Measurements from ENCODE around the gene C1QA.
"Not testable (repeated sequence)": the region's sequence is repeated elsewhere in the genome, so short reads cannot be mapped to it uniquely, and the experiment has no call there.

C1QA gene

DNA sequence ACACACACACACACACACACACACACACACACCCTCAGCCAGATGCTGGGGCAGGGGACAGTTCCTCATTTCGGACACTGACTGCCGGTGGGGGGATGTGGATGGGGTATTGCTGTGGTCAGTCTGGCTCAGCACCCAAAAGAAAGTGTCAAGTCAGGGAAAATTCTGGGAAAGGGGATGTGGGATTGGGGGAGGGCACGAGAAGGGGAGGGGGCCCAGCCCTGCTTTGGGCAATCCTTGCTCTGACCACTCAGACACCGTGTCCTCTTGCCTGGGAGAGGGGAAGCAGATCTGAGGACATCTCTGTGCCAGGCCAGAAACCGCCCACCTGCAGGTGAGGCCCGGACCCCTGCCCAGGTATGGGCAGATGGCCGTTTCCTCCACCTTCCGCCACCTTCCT lies 7.0 kb downstream of the C1QA start, which contains the start of gene C1QC:
C1QC (plus strand) TSS at position 253 of the 400 bp plus-strand sequence. CDS start 391 bp downstream, outside the sequence.
- DNase-seq: no peak

GRCh38 chr1:22643928-22644327 lies 7.5 kb downstream of the C1QA start:
- no peak for DNase-seq

- DNase-seq: no peak
These were observed 9.5 kb downstream of the C1QA start for GRCh38 chr1:22645931-22646330.

DNA sequence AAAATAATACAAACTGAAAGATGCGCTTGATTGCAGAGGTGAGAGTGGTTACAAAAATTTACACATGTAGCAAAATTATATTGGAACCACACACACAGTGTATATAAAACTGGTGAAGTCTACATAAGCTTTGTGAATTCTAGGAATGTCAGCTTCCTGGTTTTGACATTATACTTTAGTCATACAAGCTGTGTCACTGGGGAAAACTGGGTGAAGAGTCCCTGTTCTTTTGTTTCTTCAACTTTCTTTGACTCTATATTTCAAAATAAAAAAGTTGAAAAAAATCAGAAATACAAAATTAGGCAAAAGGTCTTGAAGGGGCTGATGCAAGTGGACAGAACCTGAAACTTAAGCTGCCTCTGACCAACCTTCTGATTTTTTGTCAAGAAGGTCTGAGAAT lies 10.0 kb downstream of the C1QA start:
- DNase-seq: no peak

DNA sequence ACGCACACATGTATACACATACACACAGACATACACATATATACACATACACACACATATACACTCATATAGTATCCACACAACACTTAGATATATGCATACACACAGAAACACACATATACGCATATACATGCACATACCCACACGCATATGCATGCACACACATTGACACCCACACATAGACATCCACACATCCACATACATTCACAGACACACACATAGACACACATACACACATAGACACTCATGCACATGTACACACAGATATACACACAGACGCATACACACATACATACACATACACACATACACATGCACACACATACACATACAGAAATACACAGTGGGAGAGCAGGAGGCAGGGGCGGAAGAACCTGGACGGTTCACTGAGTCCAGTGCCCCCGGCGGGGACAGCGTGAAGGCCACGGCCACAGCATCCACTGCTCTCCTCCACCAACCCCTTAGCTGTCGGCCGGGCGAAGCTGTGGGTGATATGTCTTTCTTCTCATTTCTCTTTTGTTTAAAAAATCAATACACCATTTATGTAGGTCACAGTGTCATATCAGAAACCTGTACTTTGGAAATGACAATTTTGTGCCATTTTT lies 13.8 kb downstream of the C1QA start:
- DNase-seq: no peak

GRCh38 chr1:22651941-22652856 lies 15.8 kb downstream of the C1QA start:
- no peak for DNase-seq

- no peak for DNase-seq
These were observed 16.5 kb downstream of the C1QA start, which contains the start of gene C1QB for GRCh38 chr1:22652881-22653316. Gene C1QB, plus strand, starts transcription at chr1:22653236. Its CDS starts 6,227 bp downstream, at chr1:22659463.

GRCh38 chr1:22654692-22655091 lies 18.3 kb downstream of the C1QA start:
- DNase-seq: no peak

DNA sequence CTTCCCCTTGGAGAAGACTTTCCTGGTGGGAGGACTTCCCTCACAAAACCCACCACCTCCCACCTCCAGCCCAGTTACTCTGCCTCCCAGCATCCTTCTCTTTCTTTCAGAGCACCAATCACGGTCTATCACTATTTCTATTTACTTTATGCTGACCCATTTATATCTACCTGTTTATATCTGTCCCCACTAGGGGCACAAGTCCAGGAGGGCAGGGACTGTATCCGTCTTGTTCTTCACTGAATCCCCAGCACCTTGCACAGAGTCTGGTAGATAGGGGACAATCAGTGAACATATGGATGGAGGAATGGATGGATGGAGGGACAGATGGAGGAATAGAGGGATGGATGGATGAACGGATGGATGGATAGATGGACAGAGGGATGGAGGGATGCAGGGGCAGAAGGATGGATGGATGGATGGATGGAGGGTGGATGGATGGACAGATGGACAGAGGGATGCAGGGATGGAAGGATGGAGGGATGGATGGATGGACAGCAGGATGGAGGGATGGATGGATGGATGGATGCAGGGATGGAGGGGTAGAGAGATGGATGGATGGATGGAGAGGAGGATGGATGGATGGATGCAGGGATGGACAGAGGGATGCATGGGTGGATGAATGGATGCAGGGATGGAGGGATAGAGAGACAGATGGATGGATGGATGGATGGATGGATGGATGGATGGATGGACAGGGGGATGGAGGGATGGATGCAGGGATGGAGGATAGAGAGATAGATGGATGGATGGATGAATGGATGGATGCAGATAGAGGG lies 22.1 kb downstream of the C1QA start:
- no peak for DNase-seq

- DNase-seq: no peak
These were observed 24.4 kb downstream of the C1QA start for GRCh38 chr1:22660716-22661241.

- no peak for DNase-seq
These were observed 25.5 kb downstream of the C1QA start for GRCh38 chr1:22661880-22662279.

DNA sequence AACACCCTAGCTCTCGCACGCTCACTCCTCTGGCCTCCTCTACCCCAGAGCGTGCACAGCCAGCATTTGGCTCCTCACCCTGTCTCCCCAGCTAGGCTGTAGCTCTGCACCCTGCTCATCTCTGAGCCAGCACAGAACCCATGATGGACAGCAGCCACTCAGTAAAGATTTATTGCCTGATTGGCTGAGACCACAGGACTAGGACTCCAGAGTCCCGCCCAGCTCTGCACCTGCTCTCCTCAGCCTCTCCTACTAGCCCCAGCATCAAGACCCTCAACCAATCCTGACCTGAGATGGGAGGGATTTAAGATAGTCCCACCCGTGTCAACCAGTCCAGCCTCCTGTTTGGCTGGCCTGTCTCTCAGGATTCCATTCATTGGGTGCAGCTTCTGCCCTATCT lies 25.9 kb downstream of the C1QA start:
- no peak for DNase-seq

- DNase-seq: no peak
These were observed 26.6 kb downstream of the C1QA start for GRCh38 chr1:22662986-22663408.

GRCh38 chr1:22665752-22666151 lies 29.3 kb downstream of the C1QA start:
- no peak for DNase-seq

DNA sequence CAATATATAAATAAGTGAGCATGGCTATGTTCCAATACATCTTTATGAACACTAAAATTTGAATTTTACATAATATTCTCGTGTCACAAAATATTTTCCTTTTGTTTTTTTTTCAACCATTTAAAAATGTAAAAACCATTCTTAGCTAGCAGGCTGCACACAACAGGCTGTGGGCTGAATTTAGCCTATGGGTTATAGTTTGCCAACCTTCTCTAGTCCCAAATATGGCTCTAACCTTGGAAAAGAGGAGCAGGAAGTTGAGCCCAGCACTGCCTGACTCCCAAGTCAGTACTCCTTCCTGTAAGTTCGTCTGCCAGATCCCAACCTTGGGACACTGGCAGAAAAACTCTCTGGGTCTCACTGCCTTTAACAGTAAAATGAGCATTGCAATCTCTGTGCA lies 30.0 kb downstream of the C1QA start:
- DNase-seq: no peak

GRCh38 chr1:22668840-22669239 lies 32.4 kb downstream of the C1QA start:
- not testable (repeated sequence) for DNase-seq

- no peak for DNase-seq
These were observed 34.0 kb downstream of the C1QA start for GRCh38 chr1:22670352-22670975.

DNA sequence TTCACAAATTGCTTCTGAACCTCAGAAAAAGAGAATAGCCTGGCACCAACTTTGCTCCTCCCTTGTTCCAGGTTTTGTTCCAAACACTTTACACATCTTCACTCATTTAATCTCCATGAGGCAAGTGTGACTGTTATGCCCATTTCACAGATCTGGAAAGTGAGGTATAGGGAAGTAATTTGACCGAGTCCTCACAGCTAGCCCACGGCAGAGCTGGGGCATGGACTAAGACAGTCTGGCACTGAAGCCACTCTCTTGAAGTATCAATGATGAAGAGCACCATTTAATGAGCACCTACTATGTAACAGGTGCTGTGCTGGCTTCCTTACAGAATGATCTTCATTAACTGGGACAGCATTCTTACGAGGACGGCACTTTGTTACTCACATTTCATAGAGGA lies 35.6 kb downstream of the C1QA start:
- DNase-seq: no peak

DNA sequence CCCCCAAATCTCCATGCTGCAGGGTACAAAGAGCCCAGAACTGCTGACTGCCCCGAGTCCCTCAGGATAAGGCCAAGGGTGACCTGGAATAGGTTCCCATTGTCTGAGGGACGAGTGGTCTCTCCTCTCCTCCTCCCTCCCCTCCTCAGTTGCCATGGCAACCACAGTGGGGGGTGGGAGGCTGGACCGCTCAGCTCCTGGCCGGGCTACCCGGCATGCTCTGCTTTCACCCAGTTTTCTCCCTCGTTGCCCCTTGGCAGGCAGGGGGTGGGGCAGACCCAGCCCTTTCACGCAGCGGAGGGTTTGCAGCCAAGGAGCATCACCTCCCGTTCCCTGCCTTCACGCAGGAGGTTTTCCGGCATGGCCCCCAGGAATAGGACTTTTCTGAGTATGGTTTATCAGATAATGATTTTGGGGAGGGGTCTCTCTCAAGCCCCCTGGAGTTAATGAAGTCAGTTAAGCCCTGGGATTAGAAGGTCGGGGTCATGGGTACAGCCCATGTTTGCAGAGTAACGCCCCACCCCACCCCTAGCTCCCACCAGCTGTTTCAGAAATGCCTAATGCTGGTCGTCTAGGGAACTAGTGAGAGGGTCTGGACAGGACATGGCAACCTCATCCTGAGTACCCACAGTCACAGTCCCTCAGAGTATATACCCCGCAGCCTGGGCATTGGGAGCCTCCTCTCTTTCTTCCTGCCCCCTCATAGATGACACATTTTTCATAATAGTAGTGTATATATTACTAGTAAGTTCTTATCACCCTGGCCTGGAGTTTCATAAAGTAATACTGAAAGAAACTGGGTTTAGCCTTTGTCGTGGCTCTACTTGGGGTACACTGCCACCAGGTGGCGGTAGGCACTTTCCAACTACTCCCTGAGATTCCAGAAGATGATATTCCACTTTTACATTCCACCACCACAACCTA lies 37.3 kb downstream of the C1QA start:
- no peak for DNase-seq

GRCh38 chr1:22674410-22674749 lies 38.0 kb downstream of the C1QA start:
- DNase-seq: no peak

DNA sequence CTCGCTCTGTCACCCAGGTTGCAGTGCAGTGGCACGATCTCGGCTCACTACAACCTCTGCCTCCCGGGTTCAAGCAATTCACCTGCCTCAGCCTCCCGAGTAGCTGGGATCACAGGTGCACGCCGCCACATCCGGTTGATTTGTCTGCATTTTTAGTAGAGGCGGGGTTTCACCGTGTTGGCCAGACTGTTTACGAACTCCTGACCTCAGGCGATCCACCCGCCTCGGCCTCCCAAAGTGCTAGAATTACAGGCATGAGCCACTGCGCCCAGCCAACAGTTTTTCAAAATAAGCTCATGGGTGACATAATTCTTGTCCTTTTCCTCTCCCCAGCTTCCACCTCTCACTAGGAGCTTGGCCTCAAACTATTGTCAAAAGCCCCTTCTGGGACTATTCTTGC lies 39.7 kb downstream of the C1QA start:
- not testable (repeated sequence) for DNase-seq
